Right lobe of liver (tissue), 6 donors: ENCODE results near the gene PDXP. TPM values are rescaled to one million over a fixed set of nuclear protein-coding genes. Genes with fewer than 3 reads are reported as not detected.

ENCODE experiments used
- ATAC-seq, 4 donors: fragments of 200-7000 bp; cut with Tn5 transposase; one replicate each; pipeline ENCODE4 v1.9.1; 2020; ENCODE audit warnings: mild to moderate bottlenecking in 4 of 4, moderate library complexity in 4 of 4
- DNase-seq, 3 donors: peaks; one replicate each; pipeline ENCODE4 v3.0.0-alpha.2; 2020
- H3K27ac ChIP-seq, 3 donors: fragments of 200-600 bp; one replicate each; pipeline ENCODE4 v1.8.0; 2022
- H3K27me3 ChIP-seq, 2 donors: fragments of 200-600 bp; one replicate each; pipeline ENCODE4 v1.8.0; 2022
- H3K36me3 ChIP-seq, 4 donors: fragments of 200-600 bp; sonication (generic) in 1 of 4; one replicate each; pipeline versions ENCODE4 v1.5.1 to v1.8.0; 2017 to 2022; ENCODE audit warnings: control low read depth in 1 of 4
- H3K4me1 ChIP-seq, 4 donors: fragments of 200-600 bp; sonication (generic) in 1 of 4; one replicate each; pipeline versions ENCODE4 v1.5.1 to v1.8.0; 2017 to 2022; ENCODE audit warnings: control low read depth in 1 of 4
- H3K4me3 ChIP-seq, 3 donors: fragments of 200-600 bp; one replicate each; pipeline ENCODE4 v1.8.0; 2022
- H3K9me3 ChIP-seq, 4 donors: fragments of 200-600 bp; sonication (generic) in 1 of 4; one replicate each; pipeline versions ENCODE4 v1.5.1 to v1.8.0; 2017 to 2022; ENCODE audit warnings: control low read depth in 1 of 4
- CTCF ChIP-seq, 4 donors: fragments of 200-600 bp in 3 of 4; fragments of 450-650 bp in 1 of 4; IDR thresholded peaks; one replicate each; pipeline versions ENCODE4 v1.5.1 to v1.8.0; 2016 to 2022; ENCODE audit warnings: antibody characterized with exemption in 4 of 4, mild to moderate bottlenecking in 2 of 4
- POLR2A ChIP-seq: fragments of 450-650 bp; IDR thresholded peaks from one replicate; pipeline ENCODE4 v1.6.1; 2017; ENCODE audit warnings: antibody characterized with exemption, mild to moderate bottlenecking
- WGBS: methylation state at CpG from one replicate; pipeline ENCODE4 v1.1.6; 2018; ENCODE audit warnings: low coverage, low lambda C conversion rate; ENCODE audit not compliant: insufficient coverage; ENCODE audit errors: missing lambda C conversion rate; 5-methylcytosine and 5-hydroxymethylcytosine counted together
- intact Hi-C, 2 donors: fragments of 100-400 bp; cut with DNase I; formaldehyde crosslinking; loops; one replicate each; pipeline versions ENCODE4 v1.11.2 to v1.14.1; 2022
- total RNA-seq, 6 experiments: library from RNA; depleted of rRNA in 2 of 6; stranded (reverse); fragments of >200 nt in 2 of 6; fragmentation: NEBNext Ultra II Directional in 3 of 6; extraction: Animal tissue kit (Norgen Biotek cat#: 25700) in 3 of 6; gene quantifications; one replicate each; pipeline versions ENCODE4 v1.1.0 to v1.2.4, GENCODE V29; 2016 to 2023
- donor health status: DM: no; HTN: yes; CAD: no.
- donor health status: DM: no; HTN: no; CAD: no.
- donor health status: DM: no; HTN: no; CAD: no.
- donor health status: DM: no; HTN: yes; CAD: no.
- donor health status: DM: no; HTN: yes; CAD: no.

The PDXP gene
- total RNA-seq, 6 experiments from 2014 or later: 15.7 to 63.4 (median 34.4) TPM

DNA sequence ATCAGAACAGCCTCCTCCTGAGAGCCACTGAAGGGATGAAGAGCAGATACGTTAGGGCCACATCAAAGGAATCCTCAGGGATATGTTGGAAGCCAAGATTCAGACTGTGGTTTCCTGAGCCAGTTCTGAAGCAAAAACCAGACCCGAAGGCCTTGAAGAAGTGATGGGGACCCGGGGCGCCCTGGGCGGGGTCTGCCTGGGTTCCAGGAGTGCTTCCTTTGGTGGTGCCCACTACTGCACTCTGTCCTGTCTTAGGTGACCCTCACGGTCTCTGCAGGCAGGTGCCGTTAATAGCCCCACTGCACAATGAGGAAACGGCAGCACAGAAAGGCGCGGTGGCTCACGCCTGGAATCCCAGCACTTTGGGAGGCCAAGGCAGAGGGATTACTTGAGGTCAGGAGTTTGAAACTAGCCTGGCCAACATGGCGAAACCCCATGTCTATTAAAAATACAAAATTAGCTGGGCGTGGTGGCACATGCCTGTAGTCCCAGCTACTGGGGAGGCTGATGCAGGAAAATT, 31.9 kb upstream of the PDXP start:
- no peak overlapping the region for H3K4me3 ChIP-seq
- H3K27me3 ChIP-seq: no peaks in the 10 kb centered on the region
- peaks cover 0 to 11% (median 2%) of the 10 kb centered on the region in 4 donors for H3K36me3 ChIP-seq
- TF ChIP-seq CTCF (IDR thresholded peaks at IDR 0.05) (no peak), POLR2A (no peak)
- H3K9me3 ChIP-seq: no peaks in the 10 kb centered on the region
- no peak for DNase-seq
- peaks cover 2 to 39% (median 26%) of the 10 kb centered on the region in 4 donors for H3K4me1 ChIP-seq
- WGBS: 52% methylated on average over 8 of the region's 13 CpGs
- H3K27ac ChIP-seq: peak overlapping the region in 2 of 3 donors; percentile 28 to 65
- intact Hi-C loops: loop anchor here in 1 of 2 donors (10.0 kb wide), 1 partner anchor 48 kb away; the partner anchor contains the start of gene LGALS1
- no peak for ATAC-seq

DNA sequence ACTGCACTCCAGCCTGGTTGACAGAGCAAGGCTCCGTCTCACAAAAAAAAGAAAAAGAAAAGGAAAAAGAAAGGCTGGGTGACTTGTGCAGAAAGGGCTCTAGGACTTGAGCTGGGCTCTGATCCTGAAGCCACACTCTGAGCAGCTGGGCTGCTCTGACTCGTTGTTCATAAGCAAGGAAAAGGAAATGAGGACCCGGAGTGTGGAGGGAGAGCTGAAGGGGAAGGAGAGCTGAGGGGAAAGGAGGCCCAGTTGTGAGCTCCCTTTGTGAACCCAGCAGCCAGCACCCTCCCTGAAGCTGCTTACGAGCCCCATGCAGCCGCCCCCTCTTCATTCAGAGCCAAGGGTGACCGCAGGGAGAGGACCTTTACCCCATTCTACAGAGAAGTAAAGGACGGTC, 31.4 kb upstream of the PDXP start:
- ATAC-seq (no peak), DNase-seq (no peak)
- Histone ChIP-seq H3K4me3 (no peak overlapping the region), H3K27me3 (no peaks in the 10 kb centered on the region), H3K27ac (peak overlapping the region in 1 of 3 donors; percentile 65), H3K4me1 (peaks cover 2 to 42% (median 27%) of the 10 kb centered on the region in 4 donors), H3K36me3 (peaks cover 0 to 8% (median 1%) of the 10 kb centered on the region in 4 donors), H3K9me3 (no peaks in the 10 kb centered on the region)
- WGBS: 54% methylated on average over 2 of the region's 7 CpGs
- TF ChIP-seq CTCF (IDR thresholded peaks at IDR 0.05) (no peak), POLR2A (no peak)
- intact Hi-C loops: loop anchor here in 1 of 2 donors (10.0 kb wide), 1 partner anchor 48 kb away; the partner anchor contains the start of gene LGALS1

DNA sequence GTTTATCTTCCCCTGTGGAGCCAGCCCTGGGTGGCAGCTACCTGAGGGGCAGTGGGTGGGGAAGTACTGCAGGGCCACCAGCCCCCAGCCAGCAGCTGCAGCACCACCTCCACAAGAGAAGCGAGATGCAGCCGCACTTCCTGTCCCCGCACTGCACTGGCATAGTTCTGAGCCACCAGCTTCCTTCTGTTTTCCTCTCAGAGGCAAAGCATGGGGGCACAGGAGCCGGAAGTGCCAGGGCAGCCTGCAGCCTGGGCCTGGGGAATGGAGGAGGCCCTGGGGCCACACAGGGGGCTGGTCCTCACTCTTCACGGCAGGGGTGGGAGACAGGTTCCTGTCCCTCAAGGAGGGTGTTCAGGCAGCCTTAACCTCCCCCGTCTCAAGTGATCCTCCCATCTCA, 31.0 kb upstream of the PDXP start:
- no peak for TF ChIP-seq POLR2A
- no peak for TF ChIP-seq CTCF (IDR thresholded peaks at IDR 0.05)
- no peak overlapping the region for H3K27ac ChIP-seq
- peaks cover 2 to 46% (median 27%) of the 10 kb centered on the region in 4 donors for H3K4me1 ChIP-seq
- intact Hi-C loops: loop anchor here in 1 of 2 donors (10.0 kb wide), 1 partner anchor 47 kb away; the partner anchor contains the start of gene LGALS1
- no peaks in the 10 kb centered on the region for H3K27me3 ChIP-seq
- no peak for ATAC-seq
- H3K36me3 ChIP-seq: peaks cover 0 to 5% (median 1%) of the 10 kb centered on the region in 4 donors
- no peaks in the 10 kb centered on the region for H3K9me3 ChIP-seq
- no peak overlapping the region for H3K4me3 ChIP-seq
- 33% methylated on average over 1 of the region's 6 CpGs for WGBS
- DNase-seq: peak in 2 of 3 donors; percentile 26 to 54

DNA sequence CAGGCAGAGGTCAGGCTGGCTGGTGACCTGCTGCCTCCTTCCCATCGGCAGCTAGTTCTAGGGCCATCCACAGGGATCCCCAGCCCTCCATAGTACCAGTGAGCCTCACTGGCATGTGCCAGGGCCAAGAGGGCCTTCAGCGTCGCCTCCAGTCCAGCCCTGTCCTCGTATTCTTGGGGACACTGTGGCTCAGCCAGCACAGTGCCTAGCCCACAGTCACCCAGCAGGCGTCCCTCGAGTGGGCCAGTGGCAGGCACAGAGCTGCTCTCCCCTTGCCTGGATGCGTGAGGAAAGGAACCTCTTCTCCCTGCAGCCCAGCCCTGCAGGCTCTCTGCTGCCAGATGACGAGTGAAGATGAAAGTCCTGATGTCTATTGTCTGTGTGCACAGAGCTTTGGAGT, 29.7 kb upstream of the PDXP start:
- TF ChIP-seq CTCF (IDR thresholded peaks at IDR 0.05): no peak
- no peak for TF ChIP-seq POLR2A
- intact Hi-C loops: loop anchor here in 1 of 2 donors (10.0 kb wide), 1 partner anchor 46 kb away; the partner anchor contains the start of gene LGALS1
- WGBS: 60% methylated on average over 3 of the region's 8 CpGs
- Histone ChIP-seq H3K27me3 (no peaks in the 10 kb centered on the region), H3K9me3 (no peaks in the 10 kb centered on the region), H3K4me1 (peaks cover 2 to 57% (median 27%) of the 10 kb centered on the region in 4 donors), H3K36me3 (peaks cover 0 to 5% (median 1%) of the 10 kb centered on the region in 4 donors), H3K4me3 (no peak overlapping the region), H3K27ac (no peak overlapping the region)
- peak in 2 of 3 donors; percentile 15 to 38 for DNase-seq
- ATAC-seq: no peak
